Measurements from ENCODE around the gene EPO. TPM values are rescaled to one million over a fixed set of nuclear protein-coding genes. Genes with fewer than 3 reads are reported as not detected.

Gene EPO
- total RNA-seq, 1 experiment from 2014 or later, result 0.44 TPM

DNA sequence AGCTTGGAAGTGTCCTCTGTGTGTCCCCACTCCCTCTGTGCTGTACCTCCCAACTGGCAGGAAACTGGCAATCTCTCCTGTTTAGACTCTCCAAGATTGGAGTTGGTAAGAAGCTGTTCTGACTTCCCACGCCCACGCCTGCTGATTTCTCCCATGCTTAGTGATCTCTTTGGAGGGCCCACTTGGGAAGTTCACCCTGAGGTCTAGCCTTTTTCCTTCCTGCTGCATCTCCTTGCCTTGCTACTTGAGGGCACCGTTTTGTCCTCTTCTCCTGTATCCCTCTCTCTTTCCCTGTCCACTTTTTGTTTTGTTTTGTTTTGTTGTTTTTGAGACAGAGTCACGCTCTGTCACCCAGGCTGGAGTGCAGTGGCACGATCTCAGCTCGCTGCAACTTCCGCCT, 48.5 kb downstream of the EPO start:
- intact Hi-C loops (cut with micrococcal nuclease; ENCODE audit: unreplicated experiment), result no loop called here
- H3K4me1 ChIP-seq (replicated peaks; ENCODE audit: insufficient read depth), result no peaks in the 10 kb centered on the region

More for the DNA sequence above, 48.5 kb downstream of the EPO start:
- DNase-seq, result no peak
- Histone ChIP-seq H3K79me2 (ENCODE audit: low read depth) (no peaks in the 10 kb centered on the region), H3K4me3 (no peak overlapping the region), H3K36me3 (ENCODE audit: low read depth) (no peaks in the 10 kb centered on the region), H3K27me3 (ENCODE audit: insufficient read depth, low read depth) (no peaks in the 10 kb centered on the region), H3F3A (ENCODE audit: insufficient read depth, low read depth) (no peaks in the 10 kb centered on the region), H4K20me1 (ENCODE audit: insufficient read depth) (no peaks in the 10 kb centered on the region), H2AFZ (no peak overlapping the region), H3K9me2 (ENCODE audit: insufficient read depth) (no peaks in the 10 kb centered on the region), H3K9me3 (ENCODE audit: insufficient read depth, low read depth) (no peaks in the 10 kb centered on the region), H3K4me2 (no peak overlapping the region), H3K27ac (no peak overlapping the region)
- TF ChIP-seq EZH2 (IDR thresholded peaks at IDR 0.05; ENCODE audit: low read depth), result no peak
- TF ChIP-seq, protein P1, sequence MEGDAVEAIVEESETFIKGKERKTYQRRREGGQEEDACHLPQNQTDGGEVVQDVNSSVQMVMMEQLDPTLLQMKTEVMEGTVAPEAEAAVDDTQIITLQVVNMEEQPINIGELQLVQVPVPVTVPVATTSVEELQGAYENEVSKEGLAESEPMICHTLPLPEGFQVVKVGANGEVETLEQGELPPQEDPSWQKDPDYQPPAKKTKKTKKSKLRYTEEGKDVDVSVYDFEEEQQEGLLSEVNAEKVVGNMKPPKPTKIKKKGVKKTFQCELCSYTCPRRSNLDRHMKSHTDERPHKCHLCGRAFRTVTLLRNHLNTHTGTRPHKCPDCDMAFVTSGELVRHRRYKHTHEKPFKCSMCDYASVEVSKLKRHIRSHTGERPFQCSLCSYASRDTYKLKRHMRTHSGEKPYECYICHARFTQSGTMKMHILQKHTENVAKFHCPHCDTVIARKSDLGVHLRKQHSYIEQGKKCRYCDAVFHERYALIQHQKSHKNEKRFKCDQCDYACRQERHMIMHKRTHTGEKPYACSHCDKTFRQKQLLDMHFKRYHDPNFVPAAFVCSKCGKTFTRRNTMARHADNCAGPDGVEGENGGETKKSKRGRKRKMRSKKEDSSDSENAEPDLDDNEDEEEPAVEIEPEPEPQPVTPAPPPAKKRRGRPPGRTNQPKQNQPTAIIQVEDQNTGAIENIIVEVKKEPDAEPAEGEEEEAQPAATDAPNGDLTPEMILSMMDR (conservative IDR thresholded peaks at IDR 0.05), result no peak
- no TSS peak for BruUV-seq (replicated peaks)
- ChIA-PET POLR2A (ENCODE audit: unreplicated experiment) (no interaction called here), CTCF (no interaction called here)

Other genes with a start within 250 kb of the EPO start
- 68.8 and 79.8 TPM in 2 replicates for gene TSC22D4, start 241.3 kb upstream of the EPO start, total RNA-seq (2021)
- 1.3 and 1.9 TPM in 2 replicates for gene NYAP1, start 236.5 kb upstream of the EPO start, total RNA-seq (2021)
- gene AGFG2, start 181.3 kb upstream of the EPO start, total RNA-seq (2021), result 30.4 and 35.2 TPM in 2 replicates
- gene SAP25, start 146.6 kb upstream of the EPO start, total RNA-seq (2021), result 11.0 and 15.3 TPM in 2 replicates
- 86.6 and 89.6 TPM in 2 replicates for gene LRCH4, start 134.3 kb upstream of the EPO start, total RNA-seq (2021)
- gene FBXO24, start 134.1 kb upstream of the EPO start, total RNA-seq (2021), result 2.7 and 4.6 TPM in 2 replicates
- 25.1 and 35.2 TPM in 2 replicates for gene PCOLCE, start 118.1 kb upstream of the EPO start, total RNA-seq (2021)
- 38.1 and 38.8 TPM in 2 replicates for gene MOSPD3, start 107.9 kb upstream of the EPO start, total RNA-seq (2021)
- 4.8 and 6.2 TPM in 2 replicates for gene TFR2, start 78.9 kb upstream of the EPO start, total RNA-seq (2021)
- gene ACTL6B, start 64.0 kb upstream of the EPO start, total RNA-seq (2021), result not detected in 2 replicates
- 299 and 326 TPM in 2 replicates for gene GNB2, start 46.7 kb upstream of the EPO start, total RNA-seq (2021)
- gene GIGYF1, start 26.2 kb upstream of the EPO start, total RNA-seq (2021), result 55.1 and 64.2 TPM in 2 replicates
- gene POP7, start 14.3 kb upstream of the EPO start, total RNA-seq (2021), result 59.4 and 62.7 TPM in 2 replicates
- gene ZAN, start 13.1 kb downstream of the EPO start, total RNA-seq (2021), result not detected in 2 replicates
- 79.4 and 94.6 TPM in 2 replicates for gene EPHB4, start 107.1 kb downstream of the EPO start, total RNA-seq (2021)
- 34.7 and 36.7 TPM in 2 replicates for gene SLC12A9, start 132.2 kb downstream of the EPO start, total RNA-seq (2021)
- gene TRIP6, start 146.9 kb downstream of the EPO start, total RNA-seq (2021), result 89.3 and 91.4 TPM in 2 replicates
- gene SRRT, start 154.6 kb downstream of the EPO start, total RNA-seq (2021), result 116 and 144 TPM in 2 replicates
- gene UFSP1, start 169.2 kb downstream of the EPO start, total RNA-seq (2021), result 2.7 and 2.8 TPM in 2 replicates
- 0.28 and 0.35 TPM in 2 replicates for gene ACHE, start 175.4 kb downstream of the EPO start, total RNA-seq (2021)
- 0.90 and 1.1 TPM in 2 replicates for gene MUC3A, start 229.1 kb downstream of the EPO start, total RNA-seq (2021)
- 1.4 and 3.8 TPM in 2 replicates for gene MUC12, start 249.1 kb downstream of the EPO start, total RNA-seq (2021)